ENCODE data around the gene ABCA2.

Gene ABCA2

GRCh38 chr9:136981588-136982231 is 46.3 kb downstream of the ABCA2 start:
- H3K9ac ChIP-seq, result no peak overlapping the region
- no peaks in the 10 kb centered on the region for H3K9me3 ChIP-seq (ENCODE audit: control insufficient read depth, low read length)
- H3K4me3 ChIP-seq (ENCODE audit: low read depth, low read length), result no peak overlapping the region
- TF ChIP-seq, protein P1, sequence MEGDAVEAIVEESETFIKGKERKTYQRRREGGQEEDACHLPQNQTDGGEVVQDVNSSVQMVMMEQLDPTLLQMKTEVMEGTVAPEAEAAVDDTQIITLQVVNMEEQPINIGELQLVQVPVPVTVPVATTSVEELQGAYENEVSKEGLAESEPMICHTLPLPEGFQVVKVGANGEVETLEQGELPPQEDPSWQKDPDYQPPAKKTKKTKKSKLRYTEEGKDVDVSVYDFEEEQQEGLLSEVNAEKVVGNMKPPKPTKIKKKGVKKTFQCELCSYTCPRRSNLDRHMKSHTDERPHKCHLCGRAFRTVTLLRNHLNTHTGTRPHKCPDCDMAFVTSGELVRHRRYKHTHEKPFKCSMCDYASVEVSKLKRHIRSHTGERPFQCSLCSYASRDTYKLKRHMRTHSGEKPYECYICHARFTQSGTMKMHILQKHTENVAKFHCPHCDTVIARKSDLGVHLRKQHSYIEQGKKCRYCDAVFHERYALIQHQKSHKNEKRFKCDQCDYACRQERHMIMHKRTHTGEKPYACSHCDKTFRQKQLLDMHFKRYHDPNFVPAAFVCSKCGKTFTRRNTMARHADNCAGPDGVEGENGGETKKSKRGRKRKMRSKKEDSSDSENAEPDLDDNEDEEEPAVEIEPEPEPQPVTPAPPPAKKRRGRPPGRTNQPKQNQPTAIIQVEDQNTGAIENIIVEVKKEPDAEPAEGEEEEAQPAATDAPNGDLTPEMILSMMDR (IDR thresholded peaks at IDR 0.05), result no peak
- H3K4me1 ChIP-seq, result no peaks in the 10 kb centered on the region
- no peak overlapping the region for H3K4me2 ChIP-seq (ENCODE audit: low read length)
- peak overlapping the region; percentile 44 for H3K27ac ChIP-seq
- H3K36me3 ChIP-seq (ENCODE audit: control insufficient read depth, insufficient read depth, low read length), result no peaks in the 10 kb centered on the region
- no peak overlapping the region for H2AFZ ChIP-seq
- no peaks in the 10 kb centered on the region for H3K79me2 ChIP-seq
- H3K27me3 ChIP-seq (ENCODE audit: control insufficient read depth, insufficient read depth, low read length), result no peaks in the 10 kb centered on the region

GRCh38 chr9:136980669-136981478 is 47.2 kb downstream of the ABCA2 start:
- Histone ChIP-seq H3K9me3 (ENCODE audit: control insufficient read depth, low read length) (no peaks in the 10 kb centered on the region), H3K27me3 (ENCODE audit: control insufficient read depth, insufficient read depth, low read length) (no peaks in the 10 kb centered on the region), H2AFZ (no peak overlapping the region), H3K4me1 (no peaks in the 10 kb centered on the region), H3K27ac (peak overlapping the region; percentile 24), H3K9ac (no peak overlapping the region), H3K79me2 (no peaks in the 10 kb centered on the region), H3K4me2 (ENCODE audit: low read length) (no peak overlapping the region), H3K36me3 (ENCODE audit: control insufficient read depth, insufficient read depth, low read length) (no peaks in the 10 kb centered on the region), H3K4me3 (ENCODE audit: low read depth, low read length) (no peak overlapping the region)
- TF ChIP-seq, protein P1 (IDR thresholded peaks at IDR 0.05), result no peak

DNA sequence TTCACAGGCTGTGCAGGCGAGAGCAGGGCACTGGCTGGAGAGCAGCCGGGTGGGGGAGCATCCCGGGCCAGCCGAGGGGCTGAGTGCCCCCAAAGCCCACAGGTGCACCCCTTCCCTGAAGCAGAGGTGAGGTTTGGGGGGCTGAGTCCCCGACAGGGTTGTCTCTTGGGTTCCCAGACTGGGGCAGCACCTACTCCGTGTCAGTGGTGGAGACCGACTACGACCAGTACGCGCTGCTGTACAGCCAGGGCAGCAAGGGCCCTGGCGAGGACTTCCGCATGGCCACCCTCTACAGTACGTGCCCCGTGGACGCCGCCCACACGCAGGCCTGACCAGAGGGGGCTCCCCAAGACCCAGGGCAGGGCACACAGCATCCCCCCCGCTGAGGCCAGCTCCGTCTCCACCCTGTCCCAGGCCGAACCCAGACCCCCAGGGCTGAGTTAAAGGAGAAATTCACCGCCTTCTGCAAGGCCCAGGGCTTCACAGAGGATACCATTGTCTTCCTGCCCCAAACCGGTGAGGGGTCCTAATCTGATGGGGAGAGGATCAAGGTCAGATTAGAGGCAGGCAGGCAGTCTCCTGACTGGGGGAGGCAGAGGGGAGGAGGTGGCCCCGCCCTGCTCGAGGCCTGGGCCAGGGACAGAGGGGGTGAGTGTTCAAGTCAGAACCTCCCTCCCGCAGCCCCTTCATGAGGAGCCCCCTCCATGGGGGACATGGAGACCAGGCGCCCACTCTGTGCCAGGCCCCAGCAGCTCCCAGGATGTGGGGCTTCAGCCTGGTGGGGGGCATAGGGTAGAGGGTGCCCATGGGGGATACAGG is 48.1 kb downstream of the ABCA2 start:
- TF ChIP-seq, protein P1 (IDR thresholded peaks at IDR 0.05), result no peak
- H3K27ac ChIP-seq, result no peak overlapping the region
- H3K4me2 ChIP-seq (ENCODE audit: low read length), result no peak overlapping the region
- no peaks in the 10 kb centered on the region for H3K9me3 ChIP-seq (ENCODE audit: control insufficient read depth, low read length)
- H3K36me3 ChIP-seq (ENCODE audit: control insufficient read depth, insufficient read depth, low read length), result no peaks in the 10 kb centered on the region
- no peaks in the 10 kb centered on the region for H3K27me3 ChIP-seq (ENCODE audit: control insufficient read depth, insufficient read depth, low read length)
- no peak overlapping the region for H3K4me3 ChIP-seq (ENCODE audit: low read depth, low read length)
- H3K9ac ChIP-seq, result no peak overlapping the region
- H3K79me2 ChIP-seq, result no peaks in the 10 kb centered on the region
- H2AFZ ChIP-seq, result no peak overlapping the region
- no peaks in the 10 kb centered on the region for H3K4me1 ChIP-seq

DNA sequence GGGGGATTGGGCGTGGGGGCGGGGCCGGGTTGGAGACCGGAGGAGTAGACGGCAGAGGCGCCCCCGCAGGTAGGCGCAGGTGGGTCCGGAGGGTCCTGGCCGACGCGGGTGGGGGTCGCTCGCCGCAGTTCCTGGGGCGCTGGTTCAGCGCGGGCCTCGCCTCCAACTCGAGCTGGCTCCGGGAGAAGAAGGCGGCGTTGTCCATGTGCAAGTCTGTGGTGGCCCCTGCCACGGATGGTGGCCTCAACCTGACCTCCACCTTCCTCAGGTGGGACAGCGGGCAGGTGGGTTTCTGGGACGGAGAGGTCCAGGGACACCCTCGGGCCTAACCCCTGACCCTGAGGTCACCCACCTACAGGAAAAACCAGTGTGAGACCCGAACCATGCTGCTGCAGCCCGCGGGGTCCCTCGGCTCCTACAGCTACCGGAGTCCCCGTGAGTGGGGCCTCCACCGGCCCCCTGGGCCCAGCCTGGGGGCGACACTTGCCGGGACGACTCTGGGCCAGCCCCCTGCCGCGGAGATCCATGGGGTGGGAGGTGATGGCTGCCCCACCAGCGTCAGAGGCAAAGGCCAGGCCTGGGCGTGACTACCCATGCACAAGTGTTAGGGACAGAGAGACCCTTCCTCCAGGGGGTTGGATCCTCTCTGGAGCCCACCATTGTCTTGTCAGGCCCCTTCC is 49.0 kb downstream of the ABCA2 start:
- no peaks in the 10 kb centered on the region for H3K79me2 ChIP-seq
- H3K4me1 ChIP-seq, result no peaks in the 10 kb centered on the region
- H3K27ac ChIP-seq, result no peak overlapping the region
- no peaks in the 10 kb centered on the region for H3K9me3 ChIP-seq (ENCODE audit: control insufficient read depth, low read length)
- no peaks in the 10 kb centered on the region for H3K36me3 ChIP-seq (ENCODE audit: control insufficient read depth, insufficient read depth, low read length)
- TF ChIP-seq, protein P1 (IDR thresholded peaks at IDR 0.05), result no peak
- H3K4me2 ChIP-seq (ENCODE audit: low read length), result no peak overlapping the region
- no peak overlapping the region for H2AFZ ChIP-seq
- no peak overlapping the region for H3K4me3 ChIP-seq (ENCODE audit: low read depth, low read length)
- H3K27me3 ChIP-seq (ENCODE audit: control insufficient read depth, insufficient read depth, low read length), result no peaks in the 10 kb centered on the region
- no peak overlapping the region for H3K9ac ChIP-seq

All from parathyroid adenoma (tissue), 2 donors.